Esophagus mucosa (tissue), 1 donor: ENCODE data around the gene SYNGR3. TPM values are rescaled to one million over a fixed set of nuclear protein-coding genes. Genes with fewer than 3 reads are reported as not detected.

Experiments used
- ATAC-seq: fragments of 200-7000 bp; cut with Tn5 transposase; one replicate; pipeline ENCODE4 v1.9.1; 2020
- total RNA-seq: library from RNA; stranded (reverse); gene quantifications from one replicate; pipeline ENCODE4 v1.2.4, GENCODE V29; 2023
- donor health status: DM: yes; HTN: yes; CAD: no.

Gene SYNGR3
- total RNA-seq, 1 donor from 2014 or later: 0.16 TPM

- peak; percentile 1 for ATAC-seq
Observed at GRCh38 chr16:1992704-1993317, 3.0 kb downstream of the SYNGR3 start.

GRCh38 chr16:1993731-1994131 is 4.0 kb downstream of the SYNGR3 start:
- ATAC-seq: peak; percentile 39

- ATAC-seq: no peak
Observed at GRCh38 chr16:1997494-1998359, 8.0 kb downstream of the SYNGR3 start.

GRCh38 chr16:1998360-1998835 is 8.6 kb downstream of the SYNGR3 start:
- peak; percentile 7 for ATAC-seq

- ATAC-seq: no peak
Observed at GRCh38 chr16:1998852-1999801, 9.4 kb downstream of the SYNGR3 start.

- no peak for ATAC-seq
Observed at GRCh38 chr16:1999866-2000514, 10.2 kb downstream of the SYNGR3 start.

GRCh38 chr16:2001035-2001434 is 11.3 kb downstream of the SYNGR3 start:
- no peak for ATAC-seq

- no peak for ATAC-seq
Observed at GRCh38 chr16:2001456-2002355, 11.9 kb downstream of the SYNGR3 start.

- no peak for ATAC-seq
Observed at GRCh38 chr16:2002406-2003230, 12.8 kb downstream of the SYNGR3 start.

GRCh38 chr16:2003231-2003826 is 13.6 kb downstream of the SYNGR3 start:
- no peak for ATAC-seq

- peak; percentile 67 for ATAC-seq
Observed at GRCh38 chr16:2003827-2004641, 14.3 kb downstream of the SYNGR3 start.

GRCh38 chr16:2004795-2005517 is 15.2 kb downstream of the SYNGR3 start:
- no peak for ATAC-seq

GRCh38 chr16:2005646-2006045 is 15.9 kb downstream of the SYNGR3 start:
- ATAC-seq: no peak

- no peak for ATAC-seq
Observed at GRCh38 chr16:2006317-2006716, 16.5 kb downstream of the SYNGR3 start.

- ATAC-seq: no peak
Observed at GRCh38 chr16:2007081-2007836, 17.5 kb downstream of the SYNGR3 start.

- peak; percentile 70 for ATAC-seq
Observed at GRCh38 chr16:2008009-2008526, 18.3 kb downstream of the SYNGR3 start.

- ATAC-seq: peak; percentile 6
Observed at GRCh38 chr16:2008631-2009163, 18.9 kb downstream of the SYNGR3 start.
